IMR-90 (cell line): ENCODE results near the gene FAIM2.

Experiments
- CTCF ChIP-seq: conservative IDR thresholded peaks from 2 replicates; pipeline ENCODE4 v1.5.1; 2012; ENCODE audit warnings: mild to moderate bottlenecking, low read depth, low read length, improper control_type of control experiment
- RAD21 ChIP-seq: IDR thresholded peaks from 2 replicates; pipeline ENCODE4 v1.6.1; 2012; ENCODE audit warnings: low read length, improper control_type of control experiment

- TF ChIP-seq RAD21: no peak
- no peak for TF ChIP-seq CTCF
These were observed 18.8 kb upstream of the FAIM2 start for GRCh38 chr12:49922349-49923034.
